IMR-90 (cell line): ENCODE data around the gene PTPRN2.

Source experiments
- CEBPB ChIP-seq: IDR thresholded peaks from 2 replicates; pipeline ENCODE4 v1.6.1; 2012; ENCODE audit warnings: low read depth, low read length, improper control_type of control experiment
- MAZ ChIP-seq: IDR thresholded peaks from 2 replicates; pipeline ENCODE4 v1.6.1; 2012; ENCODE audit warnings: low read depth, mild to moderate bottlenecking, low read length, improper control_type of control experiment, moderate library complexity, borderline replicate concordance
- POLR2A ChIP-seq: IDR thresholded peaks from 2 replicates; pipeline ENCODE4 v1.6.1; 2012; ENCODE audit warnings: mild to moderate bottlenecking, low read depth, low read length
- SMC3 ChIP-seq: fragments of 150-350 bp; IDR thresholded peaks from 2 replicates; pipeline ENCODE4 v1.6.1; 2016; ENCODE audit warnings: low read depth, mild to moderate bottlenecking, antibody characterized with exemption, low read length, moderate library complexity
- TF ChIP-seq, protein P1 (sequence below): conservative IDR thresholded peaks from 2 replicates; pipeline ENCODE4 v1.5.1; 2012; ENCODE audit warnings: mild to moderate bottlenecking, low read depth, low read length, improper control_type of control experiment

- TF ChIP-seq, protein P1, sequence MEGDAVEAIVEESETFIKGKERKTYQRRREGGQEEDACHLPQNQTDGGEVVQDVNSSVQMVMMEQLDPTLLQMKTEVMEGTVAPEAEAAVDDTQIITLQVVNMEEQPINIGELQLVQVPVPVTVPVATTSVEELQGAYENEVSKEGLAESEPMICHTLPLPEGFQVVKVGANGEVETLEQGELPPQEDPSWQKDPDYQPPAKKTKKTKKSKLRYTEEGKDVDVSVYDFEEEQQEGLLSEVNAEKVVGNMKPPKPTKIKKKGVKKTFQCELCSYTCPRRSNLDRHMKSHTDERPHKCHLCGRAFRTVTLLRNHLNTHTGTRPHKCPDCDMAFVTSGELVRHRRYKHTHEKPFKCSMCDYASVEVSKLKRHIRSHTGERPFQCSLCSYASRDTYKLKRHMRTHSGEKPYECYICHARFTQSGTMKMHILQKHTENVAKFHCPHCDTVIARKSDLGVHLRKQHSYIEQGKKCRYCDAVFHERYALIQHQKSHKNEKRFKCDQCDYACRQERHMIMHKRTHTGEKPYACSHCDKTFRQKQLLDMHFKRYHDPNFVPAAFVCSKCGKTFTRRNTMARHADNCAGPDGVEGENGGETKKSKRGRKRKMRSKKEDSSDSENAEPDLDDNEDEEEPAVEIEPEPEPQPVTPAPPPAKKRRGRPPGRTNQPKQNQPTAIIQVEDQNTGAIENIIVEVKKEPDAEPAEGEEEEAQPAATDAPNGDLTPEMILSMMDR, result no peak
- no peak for TF ChIP-seq MAZ
- TF ChIP-seq SMC3, result no peak
- no peak for TF ChIP-seq POLR2A
- no peak for TF ChIP-seq CEBPB
Measured at GRCh38 chr7:158501393-158502067, 86.1 kb downstream of the PTPRN2 start.
